ENCODE measurements around the gene CIPC. TPM values are rescaled to one million over a fixed set of nuclear protein-coding genes. Genes with fewer than 3 reads are reported as not detected.

CIPC gene
- total RNA-seq, 1 donor from 2014 or later: 43.2 TPM

GRCh38 chr14:77066578-77067172 lies 31.4 kb upstream of the CIPC start:
- Histone ChIP-seq H3K27me3 (no peaks in the 10 kb centered on the region), H3K4me3 (no peak overlapping the region), H3K27ac (no peak overlapping the region), H3K4me1 (peaks cover 14% of the 10 kb centered on the region), H3K9me3 (no peaks in the 10 kb centered on the region), H3K36me3 (no peaks in the 10 kb centered on the region)
- intact Hi-C loops (cut with DNase I): loop anchor here (5.0 kb wide), 1 partner anchor 189 kb away; no protein-coding TSS in a partner anchor
- peak in 1 of 2 donors; percentile 95 for DNase-seq (ENCODE audit: extremely low spot score in 2 of 2)
- no peak for TF ChIP-seq POLR2A (IDR thresholded peaks at IDR 0.05)
- no peak for TF ChIP-seq POLR2AphosphoS5 (IDR thresholded peaks at IDR 0.05; ENCODE audit: insufficient read depth in 1 of 2, low read depth in 1 of 2)
- TF ChIP-seq CTCF (IDR thresholded peaks at IDR 0.05): no peak

GRCh38 chr14:77067632-77068516 lies 30.2 kb upstream of the CIPC start:
- peak in 1 of 2 donors; percentile 67 for DNase-seq (ENCODE audit: extremely low spot score in 2 of 2)
- Histone ChIP-seq H3K36me3 (no peaks in the 10 kb centered on the region), H3K27me3 (no peaks in the 10 kb centered on the region), H3K4me3 (no peak overlapping the region), H3K4me1 (peaks cover 14% of the 10 kb centered on the region), H3K27ac (peak overlapping the region; percentile 71), H3K9me3 (no peaks in the 10 kb centered on the region)
- TF ChIP-seq CTCF (IDR thresholded peaks at IDR 0.05) (peak; percentile 73 to 93 (median 90)), POLR2A (IDR thresholded peaks at IDR 0.05) (no peak), POLR2AphosphoS5 (IDR thresholded peaks at IDR 0.05; ENCODE audit: insufficient read depth in 1 of 2, low read depth in 1 of 2) (peak in 1 of 2 donors; percentile 56)
- intact Hi-C loops (cut with DNase I): loop anchor here (5.0 kb wide), 1 partner anchor 191 kb away; no protein-coding TSS in a partner anchor

- peaks cover 14% of the 10 kb centered on the region for H3K4me1 ChIP-seq
- TF ChIP-seq CTCF (IDR thresholded peaks at IDR 0.05) (no peak), POLR2A (IDR thresholded peaks at IDR 0.05) (no peak), POLR2AphosphoS5 (IDR thresholded peaks at IDR 0.05; ENCODE audit: insufficient read depth in 1 of 2, low read depth in 1 of 2) (no peak)
- H3K27ac ChIP-seq: peak overlapping the region; percentile 71
- no peaks in the 10 kb centered on the region for H3K27me3 ChIP-seq
- DNase-seq (ENCODE audit: extremely low spot score in 2 of 2): peak in 1 of 2 donors; percentile 61
- no peak overlapping the region for H3K4me3 ChIP-seq
- H3K36me3 ChIP-seq: no peaks in the 10 kb centered on the region
- intact Hi-C loops (cut with DNase I): loop anchor here (5.0 kb wide), 1 partner anchor 191 kb away; no protein-coding TSS in a partner anchor
- no peaks in the 10 kb centered on the region for H3K9me3 ChIP-seq
Observed at GRCh38 chr14:77068517-77069200, 29.4 kb upstream of the CIPC start.

GRCh38 chr14:77069551-77069950 lies 28.5 kb upstream of the CIPC start:
- intact Hi-C loops (cut with DNase I): loop anchor here (5.0 kb wide), 1 partner anchor 192 kb away; no protein-coding TSS in a partner anchor
- peak overlapping the region; percentile 71 for H3K27ac ChIP-seq

More at GRCh38 chr14:77069551-77069950, 28.5 kb upstream of the CIPC start:
- no peaks in the 10 kb centered on the region for H3K27me3 ChIP-seq
- H3K4me1 ChIP-seq: peaks cover 14% of the 10 kb centered on the region
- no peaks in the 10 kb centered on the region for H3K36me3 ChIP-seq
- no peak overlapping the region for H3K4me3 ChIP-seq
- no peaks in the 10 kb centered on the region for H3K9me3 ChIP-seq
- TF ChIP-seq POLR2A (IDR thresholded peaks at IDR 0.05) (no peak), CTCF (IDR thresholded peaks at IDR 0.05) (no peak), POLR2AphosphoS5 (IDR thresholded peaks at IDR 0.05; ENCODE audit: insufficient read depth in 1 of 2, low read depth in 1 of 2) (no peak)
- peak in 1 of 2 donors; percentile 82 for DNase-seq (ENCODE audit: extremely low spot score in 2 of 2)
